ENCODE measurements around the gene ABCC11.

GRCh38 chr16:48295488-48296281 lies 48.3 kb upstream of the ABCC11 start:
- TF ChIP-seq POLR2A (IDR thresholded peaks at IDR 0.05; ENCODE audit: low read length) (no peak), GATA1 (IDR thresholded peaks at IDR 0.05; ENCODE audit: low read depth, low read length) (no peak)

Data from erythroblast (primary cell).